ENCODE measurements around the gene MRO.
"Not testable (repeated sequence)": the region's sequence is repeated elsewhere in the genome, so short reads cannot be mapped to it uniquely, and the experiment has no call there.

The MRO gene

GRCh38 chr18:50791599-50792438 is 28.0 kb downstream of the MRO start:
- no peak for DNase-seq

GRCh38 chr18:50790948-50791347 is 28.9 kb downstream of the MRO start:
- DNase-seq = no peak

DNA sequence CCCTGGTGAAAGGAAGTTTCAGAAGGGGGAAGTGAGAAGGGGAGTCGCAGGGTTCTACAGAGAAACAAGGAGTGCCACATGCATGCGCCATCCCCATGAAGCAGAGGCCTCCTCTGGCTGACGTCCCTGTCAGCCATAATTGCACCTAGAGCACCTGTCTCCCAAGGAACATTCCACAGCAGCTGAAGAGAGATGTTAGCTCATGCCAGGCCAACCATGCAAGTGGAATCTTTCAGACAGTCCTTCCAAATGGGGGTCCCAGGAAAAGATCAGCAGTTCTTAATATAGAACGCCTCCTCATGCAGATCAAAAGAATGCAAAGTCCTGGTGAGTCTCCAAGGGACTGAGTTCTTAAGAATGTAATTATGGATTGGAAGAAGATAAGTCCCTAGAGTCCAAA is 29.6 kb downstream of the MRO start:
- no peak for DNase-seq

DNA sequence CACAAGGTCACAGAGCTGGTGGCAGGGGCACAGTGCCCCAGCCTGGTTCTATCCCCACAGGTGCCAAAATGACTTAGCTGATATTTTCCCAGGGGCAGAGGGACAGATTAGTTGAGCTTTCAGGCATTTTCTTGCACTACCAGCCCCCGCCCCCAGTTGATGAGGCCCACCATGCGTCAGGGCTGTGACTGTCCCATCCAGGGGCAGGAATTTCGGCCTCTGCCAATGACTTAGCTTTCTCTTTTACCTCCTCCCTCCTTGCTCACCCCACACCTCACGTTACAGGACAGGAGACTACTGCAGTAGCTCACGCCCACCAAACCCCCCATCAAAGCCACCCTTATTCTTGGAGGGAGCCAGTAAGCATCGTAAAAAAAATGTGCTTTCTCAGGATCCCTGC is 31.5 kb downstream of the MRO start:
- DNase-seq = peak; percentile 1

DNA sequence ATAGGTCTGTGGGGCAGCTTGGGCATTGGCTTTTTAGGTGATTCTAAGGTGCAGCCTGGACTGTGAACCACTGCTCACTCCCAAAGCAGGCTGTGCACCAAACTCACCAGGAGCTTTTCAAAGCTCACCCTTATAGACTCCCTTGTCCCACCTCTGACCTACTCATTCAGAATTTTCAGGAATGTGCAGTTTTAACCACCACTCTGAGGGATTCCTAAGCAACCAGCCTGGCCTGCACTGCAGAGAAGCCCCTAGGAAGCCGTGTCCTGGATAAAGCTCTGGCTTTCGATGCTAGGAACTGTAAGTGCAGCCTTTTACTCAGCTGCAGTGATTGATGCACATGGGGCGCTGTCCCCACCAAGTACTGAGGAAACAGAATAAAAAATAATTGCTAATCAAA is 33.0 kb downstream of the MRO start:
- DNase-seq = peak; percentile 11

GRCh38 chr18:50783553-50783952 is 36.3 kb downstream of the MRO start:
- no peak for DNase-seq

- not testable (repeated sequence) for DNase-seq
Observed at GRCh38 chr18:50779021-50779420, 40.8 kb downstream of the MRO start.

DNA sequence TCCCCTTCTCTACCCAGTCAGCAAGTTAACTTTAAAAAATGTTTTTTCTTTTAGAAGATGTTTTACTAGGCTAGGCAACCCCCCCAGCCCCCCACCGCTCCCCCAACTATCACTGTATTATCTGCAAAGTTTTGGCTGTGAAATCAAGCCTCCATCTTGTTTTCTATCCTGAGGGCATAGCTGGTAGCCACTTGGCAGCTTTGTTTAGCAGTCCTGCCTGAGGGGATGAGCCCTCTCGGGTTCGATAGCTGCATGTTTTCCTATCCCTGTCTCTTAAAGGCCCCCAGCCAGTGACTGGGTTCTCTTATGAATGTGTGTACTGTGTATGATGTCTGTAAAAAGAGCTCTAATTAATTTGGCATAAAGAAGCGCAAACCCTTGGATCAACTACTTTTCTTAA is 43.4 kb downstream of the MRO start:
- DNase-seq = no peak

DNA sequence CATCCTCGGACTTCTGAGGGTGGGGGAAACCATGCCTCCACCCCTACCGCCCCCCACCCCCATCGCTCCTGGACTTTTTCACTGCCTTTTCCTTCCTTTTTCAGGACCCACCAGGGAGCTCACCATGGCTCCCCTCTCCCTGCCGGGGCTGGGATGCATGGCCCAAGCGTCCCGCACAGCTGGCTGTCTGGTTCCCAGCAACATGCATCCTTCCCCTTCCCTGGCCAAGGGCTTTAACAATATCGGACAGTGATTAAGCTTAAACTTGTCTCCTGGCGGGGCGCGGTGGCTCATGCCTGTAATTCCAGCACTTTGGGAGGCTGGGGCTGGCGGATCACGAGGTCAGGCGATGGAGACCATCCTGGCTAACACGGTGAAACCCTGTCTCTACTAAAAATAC is 44.1 kb downstream of the MRO start:
- DNase-seq = no peak

DNA sequence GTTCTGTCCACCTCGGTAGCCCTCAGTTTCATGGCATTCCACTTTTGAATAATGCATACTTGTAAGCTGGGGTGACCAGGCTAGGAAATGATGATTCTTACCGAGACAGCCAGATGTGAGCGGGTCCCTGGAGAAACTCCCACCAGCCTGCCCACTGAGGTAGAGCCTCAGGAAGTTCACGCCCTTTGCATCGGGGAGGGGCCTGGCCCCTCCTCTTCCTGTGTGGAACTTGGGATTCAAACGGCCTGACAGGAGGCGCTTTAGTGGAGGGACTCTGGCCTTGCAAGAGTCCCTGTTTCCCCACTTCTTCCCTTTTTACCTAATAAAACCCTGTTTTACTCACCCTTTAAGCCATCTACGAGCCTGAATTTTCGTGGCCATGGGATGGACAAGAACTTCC is 44.6 kb downstream of the MRO start:
- DNase-seq = no peak

DNA sequence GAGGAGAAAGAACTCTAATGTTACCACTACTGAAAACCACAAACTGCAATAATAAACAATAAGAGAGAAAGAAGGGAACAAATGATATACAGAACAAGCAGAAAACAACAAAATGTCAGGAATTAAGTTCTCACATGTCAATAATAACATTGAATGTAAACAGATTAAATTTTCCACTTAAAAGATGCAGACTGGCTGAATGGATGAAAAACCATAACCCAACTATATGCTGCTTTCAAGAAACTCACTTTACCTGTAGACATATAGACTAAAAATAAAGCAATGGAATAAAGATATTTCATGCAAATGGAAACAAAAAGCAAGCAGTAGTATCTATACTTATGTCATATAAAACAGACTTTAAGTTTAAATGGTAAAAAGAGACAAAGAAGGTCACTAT is 50.4 kb downstream of the MRO start:
- no peak for DNase-seq

DNA sequence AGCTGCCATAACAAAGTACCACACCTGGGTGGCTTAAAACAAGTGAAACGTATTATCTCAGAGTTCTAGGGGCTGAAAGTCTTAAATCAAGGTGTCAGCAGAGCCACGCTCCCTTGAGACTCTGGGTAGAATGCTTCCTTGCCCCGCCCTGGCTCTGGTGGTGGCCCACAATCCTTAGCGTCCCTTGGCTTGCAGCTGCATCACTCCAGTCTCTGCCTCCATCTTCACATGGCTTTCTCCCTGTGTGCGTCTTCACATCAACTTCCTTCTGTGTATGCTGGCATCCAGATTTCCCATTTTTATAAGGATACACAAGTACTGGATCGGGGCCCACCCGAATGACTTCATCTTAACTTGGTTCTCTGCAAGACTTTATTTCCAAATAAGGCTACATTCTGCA is 62.5 kb downstream of the MRO start:
- no peak for DNase-seq

DNA sequence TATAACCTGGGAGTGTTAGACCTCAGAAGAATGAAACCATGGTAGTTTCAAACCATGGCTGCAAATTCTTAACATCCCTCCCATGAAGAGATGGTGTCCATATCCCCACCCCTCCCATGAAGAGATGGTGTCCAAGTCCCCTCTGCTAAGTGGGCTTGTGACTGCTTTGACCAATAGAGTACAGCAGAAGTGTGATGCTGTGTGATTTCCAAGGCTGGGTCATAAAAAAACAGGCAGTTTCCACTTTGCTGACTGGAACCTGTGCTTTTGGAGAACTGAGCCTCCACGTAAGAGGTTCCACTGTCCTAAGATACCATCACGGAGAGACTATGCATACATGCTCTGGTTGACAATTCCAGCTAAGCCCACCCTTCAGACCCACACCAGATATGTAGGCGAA is 65.5 kb downstream of the MRO start:
- no peak for DNase-seq

GRCh38 chr18:50753311-50753710 is 66.5 kb downstream of the MRO start:
- DNase-seq = no peak

DNA sequence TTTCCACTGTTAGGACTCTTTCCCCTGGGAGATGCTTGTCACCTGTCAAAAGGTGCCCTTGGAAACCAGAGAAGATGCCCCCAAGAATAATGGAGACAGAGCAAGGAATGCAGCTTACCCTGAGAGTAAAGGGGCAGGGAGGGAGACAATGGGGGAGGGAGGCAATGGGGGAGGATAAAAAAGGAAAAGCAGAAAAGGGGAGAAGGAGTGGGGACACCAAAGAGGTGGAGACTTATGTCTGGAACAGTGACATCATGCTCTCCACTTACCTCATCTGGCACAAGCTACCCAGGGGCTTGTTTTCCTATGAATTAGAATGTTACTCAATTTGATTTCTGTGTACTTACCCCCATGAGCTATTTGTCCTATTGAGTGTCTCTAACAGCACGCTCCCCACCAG is 67.9 kb downstream of the MRO start:
- DNase-seq = no peak

- no peak for DNase-seq
Observed at GRCh38 chr18:50751490-50751889, 68.3 kb downstream of the MRO start.

- no peak for DNase-seq
Observed at GRCh38 chr18:50750546-50750945, 69.3 kb downstream of the MRO start.

GRCh38 chr18:50749945-50750344 is 69.9 kb downstream of the MRO start:
- DNase-seq = no peak

- DNase-seq = no peak
Observed at GRCh38 chr18:50749421-50749820, 70.4 kb downstream of the MRO start.

DNA sequence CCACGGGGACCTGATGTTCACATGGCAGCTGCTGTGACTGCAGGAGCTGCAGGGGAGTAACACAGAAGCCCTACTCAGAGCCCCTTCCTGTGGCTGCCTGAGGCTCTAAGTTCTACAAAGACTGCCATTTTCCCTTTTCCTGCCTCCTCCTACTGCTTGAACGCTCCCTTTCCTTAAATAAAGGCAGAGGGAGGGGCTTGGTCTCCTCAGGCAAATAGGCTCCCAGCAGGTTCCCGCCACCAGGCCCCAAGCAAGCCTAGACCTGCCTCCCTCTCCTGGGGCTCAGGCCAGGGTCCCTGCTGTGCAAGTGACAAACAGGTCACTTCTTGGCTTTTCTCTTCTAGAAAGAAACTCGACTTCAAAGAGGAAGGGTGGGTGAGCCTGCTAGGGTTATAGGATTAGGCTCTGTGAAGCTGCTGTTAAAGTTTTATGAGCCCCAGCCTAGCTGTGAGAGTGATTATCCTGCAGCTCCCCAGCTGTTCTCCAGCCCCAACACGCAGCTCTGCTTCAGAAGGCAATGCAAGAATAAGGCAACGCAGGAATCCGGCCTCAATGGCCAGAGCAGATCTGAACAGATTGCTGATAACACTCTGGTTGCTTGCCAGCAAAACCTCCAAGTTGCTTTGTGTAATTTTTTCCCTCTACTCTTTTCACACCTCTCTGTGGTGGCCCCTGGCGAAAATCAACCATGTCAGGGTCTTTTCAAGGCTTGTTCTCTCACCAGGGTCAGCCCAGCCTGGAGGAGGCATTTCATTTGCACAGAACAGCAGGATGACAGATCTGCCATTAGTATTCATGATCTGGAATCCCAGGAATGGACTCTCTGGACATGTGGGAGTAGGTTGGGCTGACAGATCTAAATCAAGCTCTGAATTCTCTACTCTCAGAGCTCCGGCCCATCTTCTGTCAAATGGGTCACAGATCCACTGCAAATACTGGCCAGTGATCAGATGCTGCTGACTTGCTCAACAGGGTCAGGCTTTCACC is 71.3 kb downstream of the MRO start:
- DNase-seq = no peak

GRCh38 chr18:50747849-50748242 is 72.0 kb downstream of the MRO start:
- DNase-seq = no peak

- no peak for DNase-seq
Observed at GRCh38 chr18:50745945-50746344, 73.9 kb downstream of the MRO start.

All from EL (cell line).